OCI-LY7 (cell line): ENCODE measurements around the gene MAML3.

ENCODE experiments used
- CTCF ChIP-seq: fragments of 200-600 bp; sonication (generic); conservative IDR thresholded peaks from 2 replicates; pipeline ENCODE4 v1.5.1; 2014; ENCODE audit warnings: mild to moderate bottlenecking, antibody characterized with exemption, low read length, moderate library complexity, mixed read lengths
- EZH2phosphoT487 ChIP-seq: fragments of 200-600 bp; sonication (generic); IDR thresholded peaks from 2 replicates; pipeline ENCODE4 v1.6.1; 2018; ENCODE audit warnings: low read depth, borderline replicate concordance, mild to moderate bottlenecking, mixed run types, antibody characterized with exemption, low read length, moderate library complexity, mixed read lengths

GRCh38 chr4:140000232-140000631 lies 153.8 kb downstream of the MAML3 start:
- TF ChIP-seq CTCF, result no peak
- TF ChIP-seq EZH2phosphoT487, result no peak
